ENCODE results near the gene BCO2.
A peak's percentile ranks its signal among the peaks of the same experiment; 100 is the strongest.

DNA sequence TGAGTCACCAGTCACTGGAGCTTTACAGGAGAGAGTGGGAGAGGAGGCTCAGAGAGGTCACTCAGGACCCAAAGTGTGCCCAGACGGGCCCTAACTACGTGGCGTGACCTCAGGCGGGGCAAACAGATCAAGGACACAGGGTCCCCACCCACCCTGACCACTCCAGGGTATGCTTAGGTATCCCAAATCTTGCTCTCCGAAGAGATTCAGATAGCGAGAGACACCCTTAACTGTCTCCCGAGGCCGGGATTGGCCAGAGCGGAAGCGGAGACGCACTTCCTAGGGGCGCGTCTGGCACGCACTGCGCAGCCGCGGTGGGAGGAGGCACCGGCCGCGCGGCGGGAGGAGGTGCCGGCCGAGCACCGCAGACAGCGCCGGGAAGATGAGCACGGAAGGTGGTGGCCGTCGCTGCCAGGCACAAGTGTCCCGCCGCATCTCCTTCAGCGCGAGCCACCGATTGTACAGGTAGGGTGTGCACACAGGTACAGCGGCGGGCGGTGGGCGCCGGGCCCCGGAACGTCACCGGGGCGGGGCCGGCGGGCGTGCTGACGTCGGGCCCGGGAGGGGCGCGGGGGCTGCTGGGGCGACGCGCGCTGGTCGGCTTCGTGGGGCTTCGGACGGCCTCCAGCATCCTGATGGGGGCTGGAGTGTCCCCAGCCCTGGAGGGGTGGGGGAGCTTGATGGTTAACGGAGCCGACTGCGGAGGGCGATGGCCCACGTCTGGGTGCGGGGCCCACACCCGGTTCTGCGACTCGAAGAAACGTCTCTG, 50.9 kb downstream of the BCO2 start, which contains the start of gene PTS:
- TF ChIP-seq CTCF (IDR thresholded peaks at IDR 0.05) (no peak), POLR2A (IDR thresholded peaks at IDR 0.05) (peak in 2 of 4 donors; percentile 54 to 72)
